GM12891 (cell line): ENCODE results near the gene KY.

Experiments used
- DNase-seq: peaks from one replicate; pipeline ENCODE4 v3.0.0; 2011; ENCODE audit warnings: low spot score; ENCODE audit not compliant: insufficient read length
- FAIRE-seq: peaks from 2 replicates; lab custom pipeline; 2011; peaks lifted over from hg19 to GRCh38; lab: Jason Lieb, UNC
- PAX5 ChIP-seq: IDR thresholded peaks from 2 replicates; pipeline ENCODE4 v1.6.1; 2011; ENCODE audit warnings: low read length, moderate library complexity, mild to moderate bottlenecking; ENCODE audit not compliant: insufficient read depth, severe bottlenecking
- POLR2A ChIP-seq: IDR thresholded peaks from 2 replicates; pipeline ENCODE4 v1.6.1; 2011; ENCODE audit warnings: low read depth, low read length, control low read depth
- POLR2AphosphoS5 ChIP-seq: IDR thresholded peaks from 2 replicates; pipeline ENCODE4 v1.6.1; 2011; ENCODE audit warnings: low read depth, low read length, control low read depth
- POU2F2 ChIP-seq: IDR thresholded peaks from 2 replicates; pipeline ENCODE4 v1.6.1; 2011; ENCODE audit warnings: low read depth, mild to moderate bottlenecking, control low read depth, low read length, moderate library complexity
- SPI1 ChIP-seq: IDR thresholded peaks from 2 replicates; pipeline ENCODE4 v1.6.1; 2011; ENCODE audit warnings: low read depth, low read length, control low read depth
- TAF1 ChIP-seq: IDR thresholded peaks from 2 replicates; pipeline ENCODE4 v1.6.1; 2011; ENCODE audit warnings: low read depth, low read length, control low read depth

The KY gene

DNA sequence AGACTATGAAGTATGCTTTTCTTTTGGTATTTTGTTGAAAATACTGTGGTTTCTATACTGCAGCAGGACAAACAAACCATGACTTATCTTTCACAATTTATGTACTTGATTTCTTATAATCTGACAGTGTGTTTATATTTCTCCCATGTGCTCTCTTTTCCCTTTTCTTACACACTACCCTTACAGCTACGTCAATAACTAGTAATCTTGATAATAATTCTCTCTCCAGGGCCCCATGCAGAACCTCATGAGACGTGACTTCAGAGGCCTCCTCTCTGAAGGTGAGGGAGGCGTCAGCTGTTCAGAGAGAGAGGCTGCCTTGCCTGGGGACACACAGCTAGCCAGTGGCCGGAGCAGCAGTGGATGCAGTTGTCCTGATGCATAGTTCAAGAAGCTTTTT, 35.9 kb downstream of the KY start:
- no peak for FAIRE-seq
- TF ChIP-seq TAF1 (no peak), POU2F2 (no peak), PAX5 (no peak), SPI1 (no peak), POLR2AphosphoS5 (no peak), POLR2A (no peak)
- DNase-seq = no peak

DNA sequence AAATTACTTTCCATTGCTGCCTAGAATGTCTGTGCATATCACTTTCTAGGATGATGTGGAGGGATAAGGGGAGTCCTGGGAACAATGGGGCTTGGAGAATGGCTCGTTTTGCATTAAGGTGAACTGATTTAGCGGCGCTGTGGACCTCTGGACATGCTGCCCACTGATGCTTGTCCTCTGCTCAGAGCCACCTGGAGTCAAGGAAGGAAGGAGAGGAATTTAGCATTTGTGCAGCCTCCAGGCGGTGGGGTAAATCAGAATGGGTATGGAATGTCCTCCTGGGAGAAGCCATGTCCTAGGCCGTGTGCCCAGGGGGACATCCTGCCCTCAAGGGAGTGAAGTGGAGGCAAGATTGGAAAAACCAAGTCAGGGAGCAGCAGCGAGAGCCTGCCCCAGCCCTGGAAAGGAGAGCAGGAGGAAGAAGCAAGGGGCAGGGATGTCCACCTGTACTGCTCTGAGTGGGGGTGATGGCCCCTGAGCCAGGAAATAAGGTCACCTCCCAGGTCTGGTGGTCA, 37.8 kb downstream of the KY start:
- no peak for DNase-seq
- TF ChIP-seq SPI1 = no peak
- TF ChIP-seq POLR2AphosphoS5 = no peak
- no peak for TF ChIP-seq PAX5
- TF ChIP-seq TAF1 = no peak
- no peak for TF ChIP-seq POU2F2
- TF ChIP-seq POLR2A = no peak
- no peak for FAIRE-seq

DNA sequence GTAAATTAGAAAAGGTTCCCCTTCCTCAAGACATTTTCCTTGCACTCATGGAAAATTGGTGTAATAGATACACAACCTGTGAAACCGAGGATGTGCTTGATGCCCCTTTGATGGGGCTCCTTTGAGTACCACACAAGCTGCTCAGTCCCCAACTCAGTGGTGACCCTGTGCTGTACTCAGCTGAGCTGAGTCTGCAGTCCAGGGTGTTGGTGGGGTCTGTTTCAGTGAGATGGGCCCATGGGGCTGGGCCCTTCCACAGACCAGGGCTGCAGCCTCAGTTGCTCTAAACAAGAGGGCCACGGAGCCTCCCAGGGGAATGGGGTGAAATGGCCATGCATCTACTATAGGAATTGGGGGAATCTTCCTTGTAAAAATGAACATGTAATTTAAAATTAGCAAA, 39.3 kb downstream of the KY start:
- no peak for DNase-seq
- no peak for FAIRE-seq
- TF ChIP-seq TAF1 (no peak), PAX5 (no peak), SPI1 (no peak), POU2F2 (no peak), POLR2A (no peak), POLR2AphosphoS5 (no peak)

DNA sequence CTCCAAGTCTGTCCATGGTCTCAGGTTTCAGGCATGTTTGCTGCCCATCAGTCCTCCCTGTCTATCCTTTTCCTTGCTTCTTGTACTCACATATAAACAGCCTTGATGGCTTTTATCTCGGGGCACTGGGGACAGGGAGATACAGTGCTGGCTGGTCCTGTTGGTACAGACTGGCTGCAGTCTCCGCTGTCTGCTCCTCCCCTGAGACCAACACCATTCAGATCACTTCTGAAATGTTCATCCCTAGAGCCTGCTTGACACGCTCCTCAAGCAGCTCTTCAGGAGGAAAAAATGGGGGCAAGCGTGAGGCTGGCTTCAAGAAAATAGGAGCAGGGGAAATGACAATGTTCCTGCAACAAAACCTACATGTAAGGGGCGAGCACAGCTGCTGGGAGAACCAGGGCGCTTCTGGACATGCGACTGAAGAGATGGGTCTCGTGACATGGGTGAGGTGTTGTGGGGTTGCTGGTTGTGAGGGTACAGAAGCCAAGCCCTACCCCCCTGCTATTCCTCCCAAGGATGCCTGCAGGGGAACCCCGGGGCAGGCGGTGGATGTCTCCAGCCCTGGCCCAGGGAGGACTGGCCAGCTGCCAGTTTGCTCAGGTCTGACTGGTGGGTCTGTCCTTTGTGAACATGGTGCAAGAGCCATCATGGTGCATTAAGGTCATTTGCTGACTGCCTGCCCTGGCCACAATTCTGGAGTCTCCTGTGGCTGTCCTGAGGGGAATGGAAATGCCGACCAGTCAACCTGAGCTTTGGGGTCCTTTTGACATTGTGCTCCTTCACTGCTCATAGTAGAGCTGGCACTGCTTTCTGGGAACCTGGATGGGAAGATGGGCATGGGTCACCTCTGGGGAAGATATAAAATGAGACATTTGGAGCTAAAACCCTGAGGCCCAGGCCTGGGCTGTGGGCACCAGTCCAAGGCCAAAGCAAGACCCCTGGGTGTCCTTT, 40.1 kb downstream of the KY start:
- FAIRE-seq (no peak), DNase-seq (no peak)
- TF ChIP-seq SPI1 = no peak
- no peak for TF ChIP-seq POLR2A
- TF ChIP-seq POU2F2 = no peak
- TF ChIP-seq POLR2AphosphoS5 = no peak
- no peak for TF ChIP-seq TAF1
- no peak for TF ChIP-seq PAX5

DNA sequence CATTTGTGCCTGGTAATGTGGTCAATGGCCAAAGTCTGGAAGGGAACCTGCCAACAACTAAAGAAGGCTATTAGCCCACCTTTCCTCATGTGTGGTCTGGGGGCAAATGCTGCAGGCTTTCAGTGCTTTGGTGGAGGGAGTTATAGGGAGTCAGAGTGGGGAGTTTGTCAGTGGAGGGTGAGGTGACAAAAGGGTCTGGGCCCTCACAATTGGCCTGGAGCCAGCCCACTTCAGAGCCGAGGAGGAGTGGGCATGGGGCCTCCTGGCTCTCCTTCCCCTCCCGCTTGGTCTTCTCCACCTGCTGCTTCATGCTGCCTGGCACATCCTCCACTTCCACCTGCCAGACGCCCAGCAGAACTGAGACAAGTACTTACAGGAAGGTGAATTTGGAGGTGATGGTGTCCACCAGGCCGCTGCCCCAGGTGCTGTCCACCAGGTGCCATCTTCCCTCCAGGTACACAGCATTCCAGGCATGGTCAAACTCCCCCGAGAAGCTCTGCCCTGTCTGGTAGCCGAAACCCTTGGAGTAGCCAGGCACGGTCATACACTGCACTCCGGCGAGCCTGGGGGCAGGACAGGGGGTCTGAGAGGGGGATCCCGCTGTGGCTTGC, 40.9 kb downstream of the KY start:
- FAIRE-seq (no peak), DNase-seq (no peak)
- TF ChIP-seq POLR2A = no peak
- TF ChIP-seq POU2F2 = no peak
- no peak for TF ChIP-seq TAF1
- TF ChIP-seq PAX5 = no peak
- TF ChIP-seq POLR2AphosphoS5 = no peak
- TF ChIP-seq SPI1 = no peak

DNA sequence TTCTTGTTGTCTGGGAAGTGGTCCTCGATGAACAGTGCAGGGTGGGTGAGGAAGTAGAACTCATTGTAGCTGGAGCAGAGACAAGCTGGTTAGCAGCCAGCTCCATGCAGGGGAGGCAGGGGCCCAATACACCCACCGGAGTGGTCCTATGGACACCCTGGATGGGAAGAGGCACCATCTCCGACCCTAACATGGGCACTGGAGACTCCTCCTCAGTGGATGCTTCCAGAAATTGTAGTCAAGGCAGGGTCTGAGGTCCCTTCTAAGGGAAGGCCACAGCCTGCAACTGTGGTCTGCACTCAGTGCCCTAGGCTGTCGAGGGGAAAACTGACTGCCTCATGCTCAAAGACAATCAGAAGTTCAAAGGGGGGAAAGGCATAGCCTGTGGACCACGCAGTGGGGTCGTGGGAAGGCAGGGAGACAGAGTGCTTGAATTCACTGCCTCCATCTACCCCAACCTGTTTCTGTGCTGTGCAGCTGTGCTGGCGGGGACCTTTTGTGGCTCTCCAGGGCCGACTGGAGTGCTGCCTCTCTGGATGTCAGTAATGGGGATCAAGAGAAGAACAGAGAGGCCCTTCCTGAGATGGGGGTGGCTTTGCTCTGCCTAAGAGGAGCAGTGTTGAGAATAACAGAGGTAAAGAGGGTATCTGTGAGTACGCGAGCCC, 41.9 kb downstream of the KY start:
- no peak for FAIRE-seq

DNA sequence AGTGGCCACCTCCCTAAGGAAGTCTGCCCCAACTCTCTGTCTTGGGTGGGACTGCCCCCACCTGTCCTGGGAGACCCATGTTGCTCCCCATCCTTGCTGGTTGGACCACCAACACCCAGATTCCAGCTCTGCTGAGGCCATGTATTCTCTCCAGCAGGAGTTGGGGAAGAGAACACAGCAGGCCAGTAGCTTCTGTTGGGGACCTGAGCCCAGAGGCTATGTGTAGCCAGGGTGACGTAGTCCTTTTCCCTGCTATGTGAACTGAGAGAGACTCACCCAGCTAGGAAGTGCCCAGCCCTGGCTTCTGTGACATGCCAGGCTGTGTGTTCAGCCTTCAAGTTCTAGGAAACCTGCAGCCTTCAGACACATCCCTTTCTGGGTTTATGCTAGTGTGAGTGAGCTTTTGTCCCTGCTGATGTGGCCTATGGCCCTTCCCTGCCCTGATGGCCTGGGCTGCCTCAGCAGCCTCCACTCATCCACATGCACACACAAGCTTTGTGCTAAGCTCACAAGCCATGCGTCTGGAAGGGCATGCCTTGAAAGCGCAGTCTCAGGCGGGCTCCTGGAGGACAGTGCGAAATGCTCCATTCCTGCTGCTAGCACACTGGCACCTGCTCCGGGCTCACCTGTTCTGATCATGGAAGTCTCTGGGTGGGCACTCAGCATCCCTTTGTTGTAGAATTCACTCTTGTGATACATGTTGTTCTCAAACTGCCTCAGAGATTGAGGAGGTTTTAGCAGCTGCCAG, 42.6 kb downstream of the KY start:
- TF ChIP-seq POLR2AphosphoS5 (no peak), POLR2A (no peak), PAX5 (no peak), POU2F2 (no peak), TAF1 (no peak), SPI1 (no peak)
- DNase-seq (no peak), FAIRE-seq (no peak)

More for the DNA sequence above, 41.9 kb downstream of the KY start:
- no peak for DNase-seq
- TF ChIP-seq PAX5 = no peak
- TF ChIP-seq POU2F2 = no peak
- TF ChIP-seq POLR2AphosphoS5 = no peak
- TF ChIP-seq TAF1 = no peak
- no peak for TF ChIP-seq SPI1
- TF ChIP-seq POLR2A = no peak

DNA sequence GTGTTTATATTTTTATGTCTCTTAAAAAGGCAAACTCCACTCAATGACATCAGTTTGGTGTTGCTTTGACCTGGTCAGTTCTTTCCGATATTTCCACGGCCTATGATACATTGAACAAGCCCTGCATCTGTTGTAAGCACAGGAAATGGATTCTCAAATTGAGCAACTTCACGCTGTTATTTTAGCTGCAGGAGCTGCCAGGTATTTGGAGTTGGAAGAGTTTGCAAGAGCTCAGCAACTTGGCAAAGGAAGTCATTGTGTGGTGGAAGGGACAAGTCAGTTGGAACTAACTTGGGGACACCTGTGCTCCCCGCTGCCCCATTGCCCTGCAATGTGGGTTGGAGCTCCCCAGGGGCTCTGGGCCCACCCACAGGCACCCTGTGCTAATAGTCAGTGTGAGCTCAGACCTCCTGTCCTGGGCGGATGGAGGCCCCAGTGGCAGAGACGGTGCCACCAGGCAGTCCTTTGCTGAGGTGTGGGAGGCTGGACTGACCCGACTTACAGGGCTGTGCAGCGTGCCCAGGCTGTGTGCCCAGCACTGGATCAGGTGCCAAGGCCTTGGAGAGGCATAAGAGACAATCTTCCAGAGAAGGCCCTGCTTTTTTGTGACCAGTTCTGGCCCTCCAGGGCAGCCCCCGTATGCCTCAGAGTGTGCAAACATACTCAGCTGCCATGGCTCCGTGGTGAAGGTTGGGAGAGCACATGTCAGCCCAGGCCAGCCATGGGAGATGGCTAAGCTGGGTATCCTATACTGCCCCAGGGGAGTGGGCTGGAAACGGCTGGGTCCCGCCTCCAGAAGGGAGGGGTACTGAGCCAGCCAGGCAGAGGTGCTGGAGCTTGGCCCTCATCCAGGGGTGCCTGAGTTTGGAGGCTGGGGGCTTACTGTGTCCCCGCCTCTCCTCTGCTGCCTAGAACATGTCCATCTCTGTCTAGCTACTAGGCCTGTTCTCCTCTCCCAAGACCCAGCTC, 43.5 kb downstream of the KY start:
- DNase-seq (no peak), FAIRE-seq (no peak)
- no peak for TF ChIP-seq POLR2A
